SK-N-SH treated with all-trans-retinoic acid at 6 μM for 48 hours (cell line): ENCODE data around the gene NFYA.

Source experiments
- ATAC-seq: fragments of 200-7000 bp; cut with Tn5 transposase; 3 replicates; pipeline ENCODE4 v1.9.1; 2020; ENCODE audit warnings: mild to moderate bottlenecking, moderate library complexity
- BACH2 ChIP-seq: fragments of 250-450 bp; sonication (Bioruptor Pico); IDR thresholded peaks from 2 replicates; pipeline ENCODE4 v1.9.0; 2021; ENCODE audit warnings: mild to moderate bottlenecking, borderline replicate concordance
- GLIS3 ChIP-seq: fragments of 250-450 bp; sonication (Bioruptor Pico); IDR thresholded peaks from 2 replicates; pipeline ENCODE4 v1.5.0; 2020; ENCODE audit warnings: mild to moderate bottlenecking, moderate library complexity
- ISL1 ChIP-seq: fragments of 250-450 bp; sonication (Bioruptor Pico); IDR thresholded peaks from 2 replicates; pipeline ENCODE4 v2.1.2; 2022; ENCODE audit warnings: mild to moderate bottlenecking, moderate library complexity
- OSR1 ChIP-seq: fragments of 250-450 bp; sonication (Bioruptor Pico); IDR thresholded peaks from 2 replicates; pipeline ENCODE4 v1.8.0; 2022; ENCODE audit warnings: moderate library complexity, mild to moderate bottlenecking, inconsistent platforms
- SNAI2 ChIP-seq: fragments of 250-450 bp; sonication (Bioruptor Pico); IDR thresholded peaks from 2 replicates; pipeline ENCODE4 v1.5.0; 2020; ENCODE audit warnings: mild to moderate bottlenecking, moderate library complexity
- TCF4 ChIP-seq: fragments of 250-450 bp; sonication (Bioruptor Pico); IDR thresholded peaks from 2 replicates; pipeline ENCODE4 v1.8.0; 2021; ENCODE audit warnings: mild to moderate bottlenecking, moderate library complexity, borderline replicate concordance
- ZC3H10 ChIP-seq: fragments of 250-450 bp; sonication (Bioruptor Pico); IDR thresholded peaks from 2 replicates; pipeline ENCODE4 v1.5.1; 2021; ENCODE audit warnings: mild to moderate bottlenecking, moderate library complexity
- ZFP3 ChIP-seq: fragments of 250-450 bp; sonication (Bioruptor Pico); IDR thresholded peaks from 2 replicates; pipeline ENCODE4 v1.5.0; 2020; ENCODE audit warnings: mild to moderate bottlenecking, moderate library complexity
- ZNF565 ChIP-seq: fragments of 450-650 bp; formaldehyde crosslinking; conservative IDR thresholded peaks from 2 replicates; pipeline ENCODE4 v1.5.0; 2020; ENCODE audit warnings: low read depth, mild to moderate bottlenecking, moderate library complexity
- ZNF70 ChIP-seq: fragments of 450-650 bp; formaldehyde crosslinking; IDR thresholded peaks from 2 replicates; pipeline ENCODE4 v1.5.0; 2020; ENCODE audit warnings: mild to moderate bottlenecking, moderate library complexity
- TF ChIP-seq, protein P1 (sequence below): fragments of 250-450 bp; sonication (Bioruptor Pico); IDR thresholded peaks from 2 replicates; pipeline ENCODE4 v1.5.1; 2020; ENCODE audit warnings: low read depth, mild to moderate bottlenecking, moderate library complexity
- TF ChIP-seq, protein P2 (sequence below): fragments of 250-450 bp; sonication (Bioruptor Pico); IDR thresholded peaks from 2 replicates; pipeline ENCODE4 v1.8.0; 2020; ENCODE audit warnings: mild to moderate bottlenecking, moderate library complexity, borderline replicate concordance
- TF ChIP-seq, protein P3 (sequence below): fragments of 250-450 bp; sonication (Bioruptor Pico); IDR thresholded peaks from 2 replicates; pipeline ENCODE4 v1.5.0; 2020; ENCODE audit warnings: mild to moderate bottlenecking, moderate library complexity
- TF ChIP-seq, protein P4 (sequence below): fragments of 250-450 bp; sonication (Bioruptor Pico); IDR thresholded peaks from 2 replicates; pipeline ENCODE4 v1.5.1; 2021; ENCODE audit warnings: mild to moderate bottlenecking, moderate library complexity

The NFYA gene

DNA sequence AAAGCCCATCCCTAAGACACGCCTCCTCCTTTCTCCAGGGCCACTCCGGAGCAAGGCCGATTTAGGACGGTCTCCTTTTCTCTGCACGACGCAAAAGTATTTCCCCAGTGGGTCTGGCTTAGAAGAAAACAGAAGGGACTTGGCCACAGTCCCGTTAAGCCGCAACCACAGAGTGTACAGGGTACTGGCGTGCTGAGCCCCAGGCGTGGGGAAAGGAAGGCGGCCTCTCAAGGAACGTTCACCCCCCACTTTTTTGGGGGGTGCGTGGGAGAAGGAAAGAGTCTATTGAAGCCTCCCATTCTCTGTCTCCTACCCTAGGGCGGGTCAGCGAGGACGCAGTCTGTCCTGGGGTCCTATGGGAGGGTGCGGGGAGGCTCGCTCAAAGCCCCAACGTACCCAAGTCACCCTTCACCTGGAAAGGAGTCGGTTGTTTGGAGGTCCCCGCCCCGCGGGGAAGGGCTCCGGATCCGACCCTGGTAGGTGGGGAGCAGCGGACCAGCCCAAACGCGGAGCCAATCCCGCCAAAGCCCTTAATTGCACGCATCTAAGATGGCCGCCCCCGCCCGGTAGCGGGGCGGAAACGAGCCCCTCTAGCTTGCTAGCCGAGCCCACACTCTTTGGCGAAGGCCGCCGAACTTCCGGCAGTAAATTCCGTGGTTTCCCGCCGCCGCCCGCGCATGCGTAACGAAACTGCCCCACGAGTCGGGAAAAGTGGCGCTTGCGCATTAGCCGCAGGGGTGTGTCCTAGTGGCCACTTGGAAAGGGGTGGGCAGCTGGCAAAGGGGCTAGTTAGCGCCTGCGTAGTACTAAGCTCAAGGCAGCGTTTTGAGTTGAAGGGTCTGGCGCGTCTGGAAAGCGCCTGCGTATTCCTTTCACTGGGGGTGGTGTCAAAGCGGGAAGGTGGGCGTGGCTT lies 595 bp upstream of the NFYA start, which contains the start of gene OARD1:
TSS of gene OARD1 (minus strand) at position 434 of the 913 bp plus-strand sequence. CDS start 722 bp downstream, outside the sequence.
- peak; percentile 87 for ATAC-seq
- TF ChIP-seq OSR1 (no peak), BACH2 (no peak), ZNF565 (CRISPR knock-in tag) (no peak)
- TF ChIP-seq, protein P1, sequence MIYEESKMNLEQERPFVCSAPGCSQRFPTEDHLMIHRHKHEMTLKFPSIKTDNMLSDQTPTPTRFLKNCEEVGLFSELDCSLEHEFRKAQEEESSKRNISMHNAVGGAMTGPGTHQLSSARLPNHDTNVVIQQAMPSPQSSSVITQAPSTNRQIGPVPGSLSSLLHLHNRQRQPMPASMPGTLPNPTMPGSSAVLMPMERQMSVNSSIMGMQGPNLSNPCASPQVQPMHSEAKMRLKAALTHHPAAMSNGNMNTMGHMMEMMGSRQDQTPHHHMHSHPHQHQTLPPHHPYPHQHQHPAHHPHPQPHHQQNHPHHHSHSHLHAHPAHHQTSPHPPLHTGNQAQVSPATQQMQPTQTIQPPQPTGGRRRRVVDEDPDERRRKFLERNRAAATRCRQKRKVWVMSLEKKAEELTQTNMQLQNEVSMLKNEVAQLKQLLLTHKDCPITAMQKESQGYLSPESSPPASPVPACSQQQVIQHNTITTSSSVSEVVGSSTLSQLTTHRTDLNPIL (CRISPR knock-in tag), result no peak

DNA sequence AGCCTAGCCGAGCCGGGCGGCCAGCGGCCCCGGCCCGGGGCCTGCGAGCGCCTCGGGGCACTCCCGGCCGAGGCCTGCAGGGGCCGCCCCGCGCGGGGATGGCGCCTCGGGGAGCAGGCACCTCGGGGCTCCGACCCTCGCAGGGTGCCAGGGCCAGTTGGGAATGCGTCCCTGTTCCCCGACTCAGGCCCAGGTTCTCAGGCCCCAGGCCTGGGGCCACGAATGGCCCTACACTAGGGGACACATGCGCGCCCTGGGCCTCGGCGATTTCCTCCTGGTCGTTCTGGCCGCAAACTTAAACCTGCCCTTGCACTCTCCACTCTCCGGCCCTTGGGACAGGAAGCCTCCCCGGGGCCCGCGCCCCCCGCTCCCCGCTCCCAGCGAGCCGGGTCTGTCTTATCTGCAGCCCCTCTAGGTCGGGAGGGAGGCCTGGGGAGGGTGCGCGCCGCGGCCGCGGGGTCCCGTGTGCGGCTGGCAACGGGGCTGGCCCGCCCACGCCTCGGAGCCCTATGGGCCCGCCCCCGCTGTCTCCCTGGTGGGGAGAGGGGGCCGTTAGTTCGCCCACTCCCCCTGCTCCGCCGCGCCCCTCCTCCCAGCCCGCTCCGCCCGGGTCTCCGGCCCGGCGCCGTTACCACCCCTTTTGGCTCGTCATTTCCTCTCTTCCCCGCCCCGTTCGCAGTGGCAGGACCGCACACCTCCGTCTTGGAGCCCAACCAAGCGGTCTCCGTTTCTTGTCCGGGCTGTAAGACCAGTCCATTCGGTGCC lies 611 bp downstream of the NFYA start:
- ATAC-seq, result peak; percentile 30
- TF ChIP-seq, protein P1 (CRISPR knock-in tag), result no peak
- TF ChIP-seq, protein P2, sequence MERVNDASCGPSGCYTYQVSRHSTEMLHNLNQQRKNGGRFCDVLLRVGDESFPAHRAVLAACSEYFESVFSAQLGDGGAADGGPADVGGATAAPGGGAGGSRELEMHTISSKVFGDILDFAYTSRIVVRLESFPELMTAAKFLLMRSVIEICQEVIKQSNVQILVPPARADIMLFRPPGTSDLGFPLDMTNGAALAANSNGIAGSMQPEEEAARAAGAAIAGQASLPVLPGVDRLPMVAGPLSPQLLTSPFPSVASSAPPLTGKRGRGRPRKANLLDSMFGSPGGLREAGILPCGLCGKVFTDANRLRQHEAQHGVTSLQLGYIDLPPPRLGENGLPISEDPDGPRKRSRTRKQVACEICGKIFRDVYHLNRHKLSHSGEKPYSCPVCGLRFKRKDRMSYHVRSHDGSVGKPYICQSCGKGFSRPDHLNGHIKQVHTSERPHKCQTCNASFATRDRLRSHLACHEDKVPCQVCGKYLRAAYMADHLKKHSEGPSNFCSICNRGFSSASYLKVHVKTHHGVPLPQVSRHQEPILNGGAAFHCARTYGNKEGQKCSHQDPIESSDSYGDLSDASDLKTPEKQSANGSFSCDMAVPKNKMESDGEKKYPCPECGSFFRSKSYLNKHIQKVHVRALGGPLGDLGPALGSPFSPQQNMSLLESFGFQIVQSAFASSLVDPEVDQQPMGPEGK (CRISPR knock-in tag), result 0 out of 2 replicates have a peak, but pooled peaks have one; percentile 28
- no peak for TF ChIP-seq ZNF70 (CRISPR knock-in tag)

DNA sequence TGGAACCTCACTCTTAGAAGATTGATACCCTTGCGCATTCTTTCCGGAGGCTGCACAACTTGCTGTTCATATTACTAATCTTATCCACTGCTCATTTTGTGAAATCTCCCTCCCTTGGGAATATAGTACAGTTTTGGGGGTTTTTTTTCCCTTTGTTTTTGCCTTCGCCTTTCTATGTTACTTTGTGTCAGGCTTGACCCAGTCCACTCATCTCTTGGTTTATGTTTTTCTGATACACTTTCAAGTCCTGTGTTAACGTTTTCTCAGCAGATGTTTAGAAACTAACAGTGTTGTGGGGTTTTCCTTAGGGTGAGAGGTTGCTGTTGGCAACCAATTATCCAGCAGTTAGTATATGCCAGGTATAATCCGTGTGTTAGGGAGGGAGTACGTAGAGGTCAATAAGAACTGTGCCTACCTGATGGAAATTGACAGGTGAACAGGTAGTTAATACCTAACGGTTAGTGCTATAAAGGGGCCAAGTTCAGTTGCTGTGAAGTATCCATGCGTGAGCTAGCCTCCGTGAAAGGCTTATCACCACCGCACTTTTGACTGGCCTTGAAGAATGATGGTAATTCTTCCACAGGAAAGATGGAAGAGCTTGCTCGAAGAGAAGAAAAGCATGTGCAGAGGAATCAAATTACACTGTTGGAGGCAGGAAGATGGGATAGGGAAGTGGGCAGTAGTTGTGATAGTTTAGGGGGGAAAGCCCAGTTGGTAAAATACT lies 1.4 kb downstream of the NFYA start:
- ATAC-seq, result no peak
- TF ChIP-seq SNAI2 (CRISPR knock-in tag) (no peak), ZFP3 (no peak), GLIS3 (CRISPR knock-in tag) (no peak), ZNF70 (CRISPR knock-in tag) (no peak), ISL1 (CRISPR knock-in tag) (no peak), TCF4 (CRISPR knock-in tag) (no peak), ZC3H10 (CRISPR knock-in tag) (no peak)
- TF ChIP-seq, protein P3, sequence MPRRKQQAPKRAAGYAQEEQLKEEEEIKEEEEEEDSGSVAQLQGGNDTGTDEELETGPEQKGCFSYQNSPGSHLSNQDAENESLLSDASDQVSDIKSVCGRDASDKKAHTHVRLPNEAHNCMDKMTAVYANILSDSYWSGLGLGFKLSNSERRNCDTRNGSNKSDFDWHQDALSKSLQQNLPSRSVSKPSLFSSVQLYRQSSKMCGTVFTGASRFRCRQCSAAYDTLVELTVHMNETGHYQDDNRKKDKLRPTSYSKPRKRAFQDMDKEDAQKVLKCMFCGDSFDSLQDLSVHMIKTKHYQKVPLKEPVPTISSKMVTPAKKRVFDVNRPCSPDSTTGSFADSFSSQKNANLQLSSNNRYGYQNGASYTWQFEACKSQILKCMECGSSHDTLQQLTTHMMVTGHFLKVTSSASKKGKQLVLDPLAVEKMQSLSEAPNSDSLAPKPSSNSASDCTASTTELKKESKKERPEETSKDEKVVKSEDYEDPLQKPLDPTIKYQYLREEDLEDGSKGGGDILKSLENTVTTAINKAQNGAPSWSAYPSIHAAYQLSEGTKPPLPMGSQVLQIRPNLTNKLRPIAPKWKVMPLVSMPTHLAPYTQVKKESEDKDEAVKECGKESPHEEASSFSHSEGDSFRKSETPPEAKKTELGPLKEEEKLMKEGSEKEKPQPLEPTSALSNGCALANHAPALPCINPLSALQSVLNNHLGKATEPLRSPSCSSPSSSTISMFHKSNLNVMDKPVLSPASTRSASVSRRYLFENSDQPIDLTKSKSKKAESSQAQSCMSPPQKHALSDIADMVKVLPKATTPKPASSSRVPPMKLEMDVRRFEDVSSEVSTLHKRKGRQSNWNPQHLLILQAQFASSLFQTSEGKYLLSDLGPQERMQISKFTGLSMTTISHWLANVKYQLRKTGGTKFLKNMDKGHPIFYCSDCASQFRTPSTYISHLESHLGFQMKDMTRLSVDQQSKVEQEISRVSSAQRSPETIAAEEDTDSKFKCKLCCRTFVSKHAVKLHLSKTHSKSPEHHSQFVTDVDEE, result no peak
- TF ChIP-seq, protein P4, sequence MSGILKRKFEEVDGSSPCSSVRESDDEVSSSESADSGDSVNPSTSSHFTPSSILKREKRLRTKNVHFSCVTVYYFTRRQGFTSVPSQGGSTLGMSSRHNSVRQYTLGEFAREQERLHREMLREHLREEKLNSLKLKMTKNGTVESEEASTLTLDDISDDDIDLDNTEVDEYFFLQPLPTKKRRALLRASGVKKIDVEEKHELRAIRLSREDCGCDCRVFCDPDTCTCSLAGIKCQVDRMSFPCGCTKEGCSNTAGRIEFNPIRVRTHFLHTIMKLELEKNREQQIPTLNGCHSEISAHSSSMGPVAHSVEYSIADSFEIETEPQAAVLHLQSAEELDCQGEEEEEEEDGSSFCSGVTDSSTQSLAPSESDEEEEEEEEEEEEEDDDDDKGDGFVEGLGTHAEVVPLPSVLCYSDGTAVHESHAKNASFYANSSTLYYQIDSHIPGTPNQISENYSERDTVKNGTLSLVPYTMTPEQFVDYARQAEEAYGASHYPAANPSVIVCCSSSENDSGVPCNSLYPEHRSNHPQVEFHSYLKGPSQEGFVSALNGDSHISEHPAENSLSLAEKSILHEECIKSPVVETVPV (CRISPR knock-in tag), result no peak
- TF ChIP-seq, all 23 proteins: peak for 0
